Measurements from ENCODE around the gene RARS2.

- TF ChIP-seq POLR2A (IDR thresholded peaks at IDR 0.05), result no peak
- TF ChIP-seq, protein P1, sequence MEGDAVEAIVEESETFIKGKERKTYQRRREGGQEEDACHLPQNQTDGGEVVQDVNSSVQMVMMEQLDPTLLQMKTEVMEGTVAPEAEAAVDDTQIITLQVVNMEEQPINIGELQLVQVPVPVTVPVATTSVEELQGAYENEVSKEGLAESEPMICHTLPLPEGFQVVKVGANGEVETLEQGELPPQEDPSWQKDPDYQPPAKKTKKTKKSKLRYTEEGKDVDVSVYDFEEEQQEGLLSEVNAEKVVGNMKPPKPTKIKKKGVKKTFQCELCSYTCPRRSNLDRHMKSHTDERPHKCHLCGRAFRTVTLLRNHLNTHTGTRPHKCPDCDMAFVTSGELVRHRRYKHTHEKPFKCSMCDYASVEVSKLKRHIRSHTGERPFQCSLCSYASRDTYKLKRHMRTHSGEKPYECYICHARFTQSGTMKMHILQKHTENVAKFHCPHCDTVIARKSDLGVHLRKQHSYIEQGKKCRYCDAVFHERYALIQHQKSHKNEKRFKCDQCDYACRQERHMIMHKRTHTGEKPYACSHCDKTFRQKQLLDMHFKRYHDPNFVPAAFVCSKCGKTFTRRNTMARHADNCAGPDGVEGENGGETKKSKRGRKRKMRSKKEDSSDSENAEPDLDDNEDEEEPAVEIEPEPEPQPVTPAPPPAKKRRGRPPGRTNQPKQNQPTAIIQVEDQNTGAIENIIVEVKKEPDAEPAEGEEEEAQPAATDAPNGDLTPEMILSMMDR (IDR thresholded peaks at IDR 0.05), result no peak
These were observed 124.7 kb downstream of the RARS2 start for GRCh38 chr6:87465051-87465450.

All from thyroid gland (tissue), 4 donors.